SU-DHL-6 (cell line): ENCODE data around the gene FRY.

Experiments
- CTCF ChIP-seq: fragments of 200-600 bp; sonication (generic); IDR thresholded peaks from one replicate; pipeline ENCODE4 v1.5.1; 2017; ENCODE audit warnings: antibody characterized with exemption, mild to moderate bottlenecking, low read length, moderate library complexity; ENCODE audit not compliant: insufficient read depth, poor library complexity, severe bottlenecking
- EZH2phosphoT487 ChIP-seq: fragments of 200-600 bp; sonication (generic), shearing (Covaris generic); conservative IDR thresholded peaks from 2 replicates; pipeline ENCODE4 v1.6.1; 2018; ENCODE audit warnings: mild to moderate bottlenecking, antibody characterized with exemption, low read length, moderate library complexity, mixed read lengths

- no peak for TF ChIP-seq CTCF
- no peak for TF ChIP-seq EZH2phosphoT487
Measured at GRCh38 chr13:32047088-32047487, 15.5 kb downstream of the FRY start.
